Dermis microvascular lymphatic vessel endothelial cell (primary cell): ENCODE results near the gene PLCH2. TPM values are rescaled to one million over a fixed set of nuclear protein-coding genes. Genes with fewer than 3 reads are reported as not detected.

Experiments
- DNase-seq, 2 donors: peaks; one replicate each; pipeline versions ENCODE4 v3.0.0 to v3.0.0-alpha.2; 2010; ENCODE audit warnings: low read depth in 2 of 2
- total RNA-seq: library from RNA; depleted of rRNA; stranded (reverse); fragments of >200 nt; gene quantifications from 2 replicates; pipeline ENCODE4 v1.2.1, GENCODE V29; 2014

PLCH2 gene
- total RNA-seq, 1 donor from 2014 or later = under 0.01 TPM

DNA sequence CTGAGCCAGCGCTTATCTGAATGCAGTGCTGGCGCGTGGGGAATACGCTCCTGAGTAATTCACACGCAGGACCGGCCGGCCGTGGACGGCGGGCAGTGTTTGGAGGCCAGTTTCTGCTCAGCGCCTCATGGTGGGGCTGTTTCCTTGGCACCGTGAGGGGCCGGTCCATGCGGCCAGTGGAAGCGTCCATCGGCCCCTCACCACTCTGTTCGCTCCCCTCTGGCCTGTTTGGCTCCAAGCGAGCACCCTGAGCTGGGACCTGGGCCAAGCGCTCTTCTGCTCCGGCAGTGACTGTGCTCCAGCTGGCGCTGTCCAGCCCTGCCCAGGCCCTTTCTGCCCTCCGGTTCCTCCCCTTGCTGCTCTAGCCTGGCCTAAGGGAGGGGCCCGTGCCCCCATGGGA is 16.3 kb upstream of the PLCH2 start:
- DNase-seq = peak; percentile 53 to 72

DNA sequence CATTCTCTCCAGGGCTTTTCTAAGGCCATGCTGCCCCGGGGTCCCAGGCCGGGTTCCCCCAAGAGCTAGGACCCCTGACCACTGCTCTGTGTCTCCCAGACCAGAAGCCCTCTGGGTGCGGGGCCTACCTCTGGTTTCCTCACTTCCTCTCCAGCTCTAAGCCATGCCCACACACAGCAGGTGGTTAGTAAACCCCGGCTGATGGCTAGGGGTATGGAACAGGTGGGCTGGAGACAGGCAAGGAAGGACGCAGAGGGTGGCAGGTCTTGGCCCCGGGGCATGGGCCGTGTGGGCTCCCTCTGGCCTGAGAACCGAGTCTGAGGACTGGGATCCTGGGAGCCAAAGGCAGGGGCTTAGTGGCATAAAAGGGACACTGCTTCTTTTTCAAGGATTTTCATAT is 15.9 kb upstream of the PLCH2 start:
- DNase-seq = no peak

DNA sequence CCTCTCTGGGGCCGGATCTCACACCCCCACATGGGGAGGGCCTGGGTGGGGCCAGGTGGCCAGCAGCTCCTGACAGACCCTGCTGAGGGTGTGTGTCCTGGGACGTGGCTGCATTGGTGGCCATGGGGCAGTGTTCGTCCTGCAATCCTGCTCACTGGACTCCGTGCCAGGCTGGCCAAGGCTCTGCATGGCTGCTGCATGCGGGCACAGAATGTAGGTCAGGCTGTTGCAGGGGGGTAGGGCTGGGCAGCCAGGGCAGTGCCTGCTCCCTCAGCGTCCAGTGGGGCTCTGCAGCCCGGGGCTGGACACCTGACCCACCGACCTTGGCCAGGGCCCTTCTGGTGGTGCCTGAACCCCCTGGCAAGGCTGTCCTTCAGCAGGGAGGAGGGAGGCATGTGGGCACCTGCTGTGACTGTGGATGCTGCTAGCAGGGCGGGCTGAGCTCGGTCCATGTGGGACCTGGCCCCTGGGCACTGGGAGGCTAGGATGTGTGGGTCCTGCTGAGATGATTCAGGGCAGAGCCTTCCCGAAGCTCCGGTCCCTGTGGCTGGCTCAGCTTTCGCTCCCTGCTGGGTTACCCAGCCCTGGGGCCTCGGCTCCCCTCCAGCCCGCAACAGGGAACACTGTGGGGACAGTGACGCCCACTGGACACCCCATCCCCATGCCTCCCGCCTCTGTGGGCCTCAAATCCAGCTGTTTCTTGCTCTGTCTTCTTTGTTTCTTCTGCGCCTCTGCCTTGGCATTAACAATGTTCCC is 14.9 kb upstream of the PLCH2 start:
- no peak for DNase-seq

DNA sequence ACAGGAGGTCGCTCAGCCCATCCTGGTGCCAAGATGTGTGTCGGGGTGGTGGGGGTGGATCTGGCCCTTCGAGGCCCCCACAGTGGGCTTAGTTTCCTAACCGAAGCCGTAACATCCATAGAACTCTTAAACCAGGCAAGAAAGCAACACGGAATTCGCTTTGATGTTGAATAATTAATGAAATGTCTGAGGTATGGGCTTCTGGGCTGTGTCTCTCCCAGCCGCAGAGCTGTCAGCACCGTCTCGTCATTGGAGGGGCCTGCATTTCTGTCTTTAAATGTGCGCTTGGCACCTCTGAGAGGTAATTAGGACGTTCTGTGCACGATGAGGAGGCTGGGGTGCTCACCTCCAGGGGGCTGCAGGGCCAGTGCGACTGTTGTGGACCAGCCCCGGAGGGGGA is 13.3 kb upstream of the PLCH2 start:
- no peak for DNase-seq

DNA sequence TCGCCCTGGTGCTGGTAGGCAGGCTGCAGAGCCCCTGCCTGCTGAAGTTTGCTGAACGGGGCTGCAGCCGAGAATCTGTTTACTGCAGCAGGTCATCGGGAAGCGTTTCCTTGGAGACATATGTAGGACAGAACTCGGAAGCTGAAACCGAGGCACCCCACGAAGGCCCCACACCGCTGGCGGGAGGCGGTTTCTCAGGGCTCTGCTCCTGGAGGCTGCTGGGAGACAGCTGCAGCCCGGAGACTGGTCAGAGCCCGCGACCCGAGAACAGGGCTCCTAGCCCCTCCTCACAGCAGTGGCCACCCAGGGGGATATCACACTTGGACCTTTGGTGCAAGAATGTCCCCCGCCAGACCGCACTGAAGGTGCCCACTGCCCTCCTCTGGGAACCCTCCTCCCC is 12.7 kb upstream of the PLCH2 start:
- DNase-seq = no peak

DNA sequence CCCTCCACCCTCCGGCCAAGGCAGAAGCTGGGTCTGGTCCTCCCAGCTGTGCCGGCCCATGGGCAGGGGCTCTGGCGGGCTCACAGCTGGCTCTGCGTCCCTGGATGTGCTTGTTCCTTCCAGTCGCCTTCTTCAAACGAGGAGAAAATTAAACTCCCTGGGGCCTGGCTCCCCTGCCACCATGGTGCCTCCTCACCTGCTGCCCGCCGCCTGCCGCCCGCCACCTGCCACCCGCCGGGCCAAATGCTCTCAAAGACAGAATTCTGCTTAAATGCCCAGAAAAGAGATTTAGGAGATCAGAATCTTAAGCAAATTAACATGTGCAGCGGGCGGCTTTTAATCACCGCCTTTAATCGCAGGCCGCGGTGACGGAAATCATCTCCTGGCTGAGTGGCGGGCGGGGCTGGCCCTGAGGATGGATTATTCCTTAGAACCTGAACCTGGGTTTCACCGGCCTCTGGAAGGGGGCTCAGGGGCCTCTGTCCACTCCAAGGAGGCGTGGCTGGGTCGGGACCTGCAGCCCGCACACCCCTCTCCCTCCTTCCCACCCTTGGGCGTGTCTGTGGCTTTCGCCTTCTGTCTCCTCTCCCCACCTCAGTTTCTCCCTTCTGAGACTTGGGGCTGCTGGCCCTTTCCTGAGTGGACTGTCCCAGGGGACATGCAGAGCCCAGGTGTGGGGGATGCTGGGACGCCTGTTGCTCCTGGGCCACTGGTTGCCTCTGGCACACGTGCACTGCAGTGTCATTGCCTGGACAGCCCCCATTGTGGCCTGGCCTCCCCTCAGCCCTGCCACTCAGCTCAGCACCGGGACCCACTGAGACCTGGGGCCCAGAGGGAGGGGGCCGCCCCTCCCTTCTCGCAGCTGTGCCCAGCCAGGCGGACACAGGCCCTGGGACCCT is 10.5 kb upstream of the PLCH2 start:
- no peak for DNase-seq

DNA sequence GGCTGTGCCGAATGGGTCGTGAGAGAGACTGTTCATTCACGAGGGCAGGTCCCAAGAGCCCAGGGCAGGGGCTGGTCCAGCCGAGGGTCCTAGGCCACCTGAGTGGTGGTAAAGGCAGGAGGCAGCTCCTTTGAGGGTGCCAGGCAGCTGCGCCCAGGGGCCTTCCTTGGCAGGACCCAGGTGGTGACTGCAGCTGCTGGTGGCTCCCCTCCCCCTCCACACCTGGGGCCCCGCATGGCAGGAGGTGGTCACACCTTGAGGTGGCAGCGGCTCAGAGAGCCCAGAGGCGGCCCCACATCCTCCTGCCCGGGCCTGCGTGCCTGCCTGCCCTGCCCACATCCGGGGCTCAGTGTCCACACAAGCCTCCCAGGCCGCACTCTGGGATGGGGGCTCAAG is 9.8 kb upstream of the PLCH2 start:
- no peak for DNase-seq

DNA sequence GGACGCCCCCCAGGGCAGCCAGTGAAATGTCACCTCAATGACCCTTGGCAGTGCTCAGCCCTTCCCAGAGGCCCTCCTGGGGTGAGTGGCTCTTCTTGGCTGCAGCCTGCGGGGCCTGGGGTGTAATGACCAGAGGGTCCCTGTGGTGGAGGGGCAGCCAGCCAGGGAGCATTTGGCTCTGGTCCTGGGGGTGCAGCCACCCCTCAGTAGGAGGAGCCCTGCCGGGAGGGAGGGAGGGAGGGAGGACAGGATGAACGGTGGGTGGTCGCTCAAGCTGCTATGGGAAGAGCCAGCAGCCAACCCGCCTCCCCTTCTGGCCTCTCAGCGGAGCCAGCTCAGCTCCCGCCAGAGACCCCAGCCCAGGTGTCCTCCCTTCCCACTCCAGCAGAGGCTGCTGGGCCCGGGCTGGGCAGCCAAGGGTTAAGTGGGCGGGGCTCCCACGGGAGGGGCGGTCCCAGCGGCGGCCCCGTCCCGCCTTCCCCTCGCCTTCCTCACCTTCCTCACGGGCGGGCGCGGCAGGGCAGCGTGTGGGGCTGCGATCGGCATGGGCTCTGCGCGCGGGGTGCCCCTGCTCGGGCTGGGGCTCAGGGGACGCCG is 9.0 kb upstream of the PLCH2 start:
- DNase-seq = no peak

DNA sequence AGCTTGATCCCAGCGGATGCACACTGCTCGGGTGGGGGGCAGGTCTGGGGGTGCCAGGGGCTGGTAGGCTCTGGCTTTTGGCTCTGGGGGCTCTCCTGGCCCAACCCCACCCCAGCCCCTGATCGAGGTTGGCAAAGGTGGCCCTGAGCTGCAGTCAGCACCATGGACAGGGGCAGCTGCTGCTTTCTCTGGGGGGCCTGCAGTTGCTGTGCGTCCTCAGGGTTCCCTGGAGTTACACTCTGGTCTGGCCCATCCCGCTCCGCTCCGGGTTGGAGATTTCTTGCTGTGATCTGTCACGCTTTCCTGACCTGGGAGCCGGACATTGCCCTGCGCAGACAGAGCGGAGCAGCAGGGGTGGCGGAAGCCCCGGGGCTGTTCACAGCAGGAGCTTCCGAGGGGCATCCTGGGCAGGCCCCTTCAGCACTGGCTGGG is 8.0 kb upstream of the PLCH2 start:
- DNase-seq = peak in 1 of 2 donors; percentile 37

DNA sequence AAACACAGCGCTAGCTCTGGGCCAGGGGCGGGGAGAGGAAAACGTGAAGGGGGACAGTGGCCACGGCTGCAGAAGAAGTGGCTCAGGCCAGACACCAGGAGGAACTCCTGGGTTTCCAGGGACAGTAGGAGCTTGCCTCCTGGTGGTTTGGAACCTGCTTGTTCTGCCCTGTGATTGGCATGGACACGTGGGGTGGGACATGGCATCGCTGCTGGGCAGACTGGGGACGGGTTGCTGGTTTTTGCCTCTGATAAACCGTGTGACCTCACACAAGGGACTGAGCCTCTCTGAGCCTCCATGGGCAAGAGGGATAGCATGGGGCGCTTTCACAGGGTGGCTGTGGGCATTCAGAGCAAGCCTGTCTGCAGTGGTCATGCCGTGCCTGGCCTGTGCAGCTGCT is 7.5 kb upstream of the PLCH2 start:
- DNase-seq = no peak

DNA sequence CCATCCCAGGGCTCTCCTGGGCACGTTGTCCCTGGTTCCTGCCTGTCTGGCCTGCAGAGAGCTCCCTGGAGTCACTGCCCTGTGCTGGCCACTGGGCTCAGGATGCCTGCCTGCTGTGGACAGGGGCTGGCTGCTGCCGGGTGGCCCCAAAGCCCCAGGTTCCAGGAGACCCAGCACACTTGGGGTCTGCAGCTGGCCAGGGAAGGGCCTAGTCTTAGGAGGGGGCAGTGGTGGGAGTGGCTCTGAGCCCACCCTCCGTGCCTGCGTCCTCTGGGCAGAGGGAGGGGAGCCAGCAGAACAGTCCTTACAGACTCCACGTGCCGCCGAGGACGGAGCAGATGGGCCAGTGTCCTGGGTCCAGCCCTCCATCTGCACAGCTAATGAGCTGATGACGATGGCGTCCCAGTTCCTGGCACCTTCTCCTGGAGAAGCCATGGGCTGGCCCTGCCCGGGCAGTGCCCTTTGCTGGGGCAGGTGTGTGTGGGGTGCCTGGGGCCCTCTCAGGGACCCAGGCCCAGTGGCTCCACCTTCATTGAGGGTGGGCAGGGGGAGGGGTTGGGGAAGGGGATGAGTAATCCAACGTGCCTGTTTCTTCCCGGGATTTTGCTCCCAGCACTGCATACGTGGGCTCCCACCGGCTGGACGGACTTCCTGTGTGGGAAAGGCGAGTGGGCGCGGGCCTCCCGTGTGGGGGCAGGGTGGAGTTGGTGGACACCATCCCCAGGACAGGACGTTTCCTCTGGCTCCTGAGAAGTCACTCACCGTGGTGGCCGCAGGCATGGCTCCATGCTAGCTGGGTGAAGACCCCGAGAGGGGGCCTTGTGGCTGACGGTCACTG is 6.8 kb upstream of the PLCH2 start:
- DNase-seq = no peak

DNA sequence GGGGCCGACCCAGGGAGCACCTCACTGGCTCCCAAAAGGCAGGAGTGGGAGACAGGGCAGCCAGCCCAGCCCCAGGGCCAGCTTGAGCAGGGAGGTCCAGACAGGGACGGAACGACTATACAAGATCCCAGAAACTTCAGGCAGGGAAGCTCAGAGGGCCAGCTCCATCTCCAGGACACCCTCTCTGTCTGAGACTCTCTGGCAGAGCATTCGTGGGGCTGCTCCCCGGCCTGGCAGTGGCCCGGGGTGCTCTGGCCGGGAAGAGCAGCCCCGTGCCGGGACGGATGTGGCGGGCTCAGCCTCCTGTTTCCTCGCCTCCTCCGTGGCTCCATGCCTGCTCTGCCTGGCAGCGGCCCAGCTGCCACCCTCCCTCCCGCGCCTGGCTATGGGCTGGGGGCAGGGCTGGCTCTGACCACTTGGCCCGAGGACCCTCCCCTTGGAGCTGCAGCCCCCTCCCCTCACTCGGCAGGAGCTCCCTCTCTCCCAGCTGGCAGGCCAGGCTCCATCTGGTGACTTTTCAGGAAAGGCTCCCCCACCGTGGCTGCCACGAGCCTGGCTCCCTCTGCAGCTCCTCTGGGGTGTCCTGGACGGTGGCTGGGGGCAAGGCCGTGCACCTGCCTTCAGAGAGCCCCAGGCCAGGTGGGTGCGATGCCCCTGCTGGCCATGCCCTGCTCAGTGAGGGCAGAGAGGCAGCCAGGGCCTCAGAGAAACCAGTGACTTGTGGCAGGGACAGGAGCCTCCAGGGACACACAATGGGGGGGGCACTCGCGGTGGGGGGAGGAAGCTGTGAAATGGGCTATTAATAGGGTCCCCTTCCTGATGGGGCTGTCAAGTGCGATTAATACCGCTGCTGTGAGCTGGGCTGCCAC is 5.6 kb upstream of the PLCH2 start:
- DNase-seq = no peak

DNA sequence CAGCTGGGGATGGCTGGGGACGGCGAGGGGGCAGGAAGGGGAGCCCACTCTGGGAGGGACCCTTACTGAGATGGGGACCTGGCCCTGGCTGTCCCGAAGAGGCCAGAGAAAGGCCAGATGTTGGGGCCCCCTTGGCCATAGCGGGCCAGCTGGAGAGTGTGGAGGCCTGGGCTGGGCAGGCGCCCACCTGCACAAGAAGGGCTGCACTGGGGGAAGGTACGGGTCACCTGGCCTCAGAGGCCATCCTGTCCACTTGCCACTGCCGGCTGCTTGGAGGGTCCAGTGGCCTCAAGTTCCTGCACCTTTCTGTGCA is 5.0 kb upstream of the PLCH2 start:
- DNase-seq = no peak

DNA sequence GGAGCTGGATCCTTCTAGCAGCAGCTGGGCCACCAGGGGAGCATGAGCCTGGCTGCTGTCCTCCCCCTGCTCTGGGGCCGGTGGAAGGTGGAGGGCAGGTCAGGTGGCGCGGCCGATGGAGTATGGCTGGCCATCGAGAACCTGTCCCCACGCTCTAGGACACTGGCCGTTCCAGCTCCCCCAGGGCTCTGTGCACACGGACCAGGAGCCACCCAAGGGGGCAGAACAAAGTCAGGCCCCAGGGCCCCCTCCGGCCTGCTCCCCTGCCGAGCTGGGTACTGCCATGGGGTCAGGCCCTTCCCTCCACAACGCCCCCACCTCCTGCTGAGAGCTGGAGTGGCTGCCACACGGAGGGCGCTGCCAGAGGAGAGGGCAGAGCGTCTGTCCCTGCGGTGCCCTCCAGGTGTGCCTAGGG is 4.5 kb upstream of the PLCH2 start:
- DNase-seq = no peak

DNA sequence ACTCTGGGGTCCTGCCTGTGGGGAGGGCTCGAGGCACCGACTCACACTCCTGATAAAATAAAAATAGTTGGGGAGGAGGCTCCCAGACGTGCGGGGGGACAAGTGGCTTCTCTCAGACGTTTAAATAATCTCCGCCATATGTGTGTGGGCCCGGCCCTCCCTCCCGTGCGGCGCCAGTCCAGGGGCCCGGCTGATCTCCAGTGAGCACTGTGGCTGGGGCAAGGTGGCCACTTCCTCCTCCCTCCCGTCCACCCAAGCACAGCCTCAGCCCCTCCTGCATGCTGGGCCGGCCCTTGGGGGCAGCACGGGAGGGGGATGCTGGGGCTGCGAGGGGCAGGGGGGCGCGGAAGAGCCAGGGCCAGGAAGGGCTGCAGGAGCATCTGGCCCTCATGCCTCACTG is 4.0 kb upstream of the PLCH2 start:
- DNase-seq = no peak

DNA sequence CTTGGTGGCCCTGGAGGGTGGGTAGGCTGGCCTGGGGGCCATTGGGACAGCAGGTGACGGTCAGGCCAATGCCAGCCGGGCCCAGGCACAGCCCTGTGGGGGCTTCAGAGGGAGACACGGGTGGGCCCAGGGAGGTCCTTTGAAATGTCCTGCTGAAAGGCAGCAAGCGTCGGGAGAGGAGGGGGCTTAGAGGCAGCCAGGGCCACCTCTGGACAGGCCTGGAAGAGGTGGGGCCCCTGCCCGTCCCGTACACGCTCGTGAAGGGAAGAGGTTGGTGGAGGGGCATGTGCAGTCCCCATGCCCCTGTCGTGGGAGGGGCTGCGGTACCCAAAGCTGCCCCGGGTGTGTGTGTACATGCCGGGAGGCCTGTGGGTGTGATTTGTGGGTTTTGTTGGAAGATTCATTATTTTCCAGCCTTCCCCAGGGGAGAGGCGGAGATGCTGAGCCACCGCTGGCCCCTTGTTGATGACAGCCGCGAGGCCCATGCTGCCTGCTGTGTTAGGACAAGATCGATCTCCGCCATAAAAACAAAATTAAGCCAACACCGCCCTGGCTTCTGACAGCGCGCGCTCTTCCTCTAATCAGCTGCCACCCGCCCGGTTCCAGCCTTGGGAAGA is 3.4 kb upstream of the PLCH2 start:
- DNase-seq = no peak

DNA sequence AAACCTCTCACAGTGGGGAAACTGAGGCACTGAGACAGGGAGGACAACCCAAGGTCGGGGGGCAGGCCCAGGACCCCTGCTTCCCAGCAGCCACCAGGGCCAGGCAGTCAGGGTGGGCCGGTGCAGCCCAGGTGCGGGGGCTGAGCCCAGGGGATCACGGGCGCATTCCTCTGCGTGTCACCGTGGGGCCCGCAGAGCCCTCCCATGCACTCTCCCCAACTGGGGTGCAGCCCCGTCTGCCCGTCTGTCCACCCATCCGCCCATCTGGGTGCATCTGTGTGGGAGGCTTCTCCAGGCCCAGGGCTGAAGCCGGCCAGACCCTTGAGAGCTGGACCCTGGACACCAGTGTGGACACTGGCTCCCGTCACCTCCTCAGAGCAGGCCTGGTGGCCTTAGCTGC is 2.9 kb upstream of the PLCH2 start:
- DNase-seq = no peak

DNA sequence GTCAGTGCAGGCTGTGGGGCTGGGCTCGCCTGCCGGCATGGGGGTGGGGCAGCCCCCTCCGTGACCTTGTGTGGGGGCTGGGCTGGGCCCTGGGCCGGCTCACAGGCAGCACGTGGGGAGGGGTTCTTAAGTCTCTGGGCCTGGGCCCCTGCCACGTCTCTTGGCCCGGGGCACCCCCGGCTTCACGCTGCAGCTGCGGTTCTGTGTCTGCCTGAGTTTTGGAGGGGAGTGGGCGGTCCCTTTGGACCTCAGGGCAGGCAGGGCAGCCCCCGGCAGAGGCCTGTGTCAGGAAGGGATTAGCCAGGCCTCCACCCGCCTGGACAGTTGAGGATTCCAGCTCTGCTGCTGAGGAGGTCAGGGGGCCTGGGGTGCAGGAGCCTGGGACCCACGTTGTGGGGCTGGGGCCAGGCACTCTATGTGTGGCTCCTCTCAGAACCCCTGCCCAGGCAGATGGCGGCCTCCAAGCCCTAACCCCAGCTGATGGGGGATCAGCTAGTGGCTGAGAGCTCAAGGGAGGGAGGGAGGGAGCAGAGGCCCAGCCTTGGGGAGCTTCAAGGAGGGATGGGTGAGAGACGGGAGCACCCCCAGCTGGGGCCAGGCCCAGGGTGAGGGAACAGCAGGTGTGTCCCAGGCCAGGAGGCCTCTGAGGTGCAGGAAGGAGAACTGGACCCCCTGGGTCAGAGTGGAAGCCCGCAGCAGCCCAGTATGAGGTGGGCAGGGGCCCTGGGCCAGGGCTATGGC is 1.8 kb upstream of the PLCH2 start:
- no peak for DNase-seq

DNA sequence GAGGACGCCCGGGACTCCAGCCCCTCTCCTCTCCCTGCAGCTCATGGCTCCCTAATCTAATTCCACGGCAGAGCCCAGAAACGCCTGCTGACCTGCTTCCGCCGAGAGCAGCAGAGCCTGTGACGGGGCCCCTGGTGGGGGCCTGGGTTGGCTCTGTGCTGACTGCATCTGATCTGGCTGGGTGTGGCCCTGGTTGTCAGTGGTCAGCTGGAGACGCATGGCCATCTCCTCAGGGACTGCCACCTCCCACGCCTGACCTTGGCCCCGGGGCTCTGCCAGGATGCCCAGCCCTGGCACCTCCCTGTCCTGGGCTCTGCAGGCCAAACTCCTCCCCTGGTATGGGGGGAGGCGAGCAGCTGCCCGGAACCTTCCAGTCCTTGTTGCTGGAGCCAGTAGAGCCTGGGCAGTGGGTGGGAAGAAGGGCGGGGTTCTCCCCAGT is 1.1 kb upstream of the PLCH2 start:
- no peak for DNase-seq

DNA sequence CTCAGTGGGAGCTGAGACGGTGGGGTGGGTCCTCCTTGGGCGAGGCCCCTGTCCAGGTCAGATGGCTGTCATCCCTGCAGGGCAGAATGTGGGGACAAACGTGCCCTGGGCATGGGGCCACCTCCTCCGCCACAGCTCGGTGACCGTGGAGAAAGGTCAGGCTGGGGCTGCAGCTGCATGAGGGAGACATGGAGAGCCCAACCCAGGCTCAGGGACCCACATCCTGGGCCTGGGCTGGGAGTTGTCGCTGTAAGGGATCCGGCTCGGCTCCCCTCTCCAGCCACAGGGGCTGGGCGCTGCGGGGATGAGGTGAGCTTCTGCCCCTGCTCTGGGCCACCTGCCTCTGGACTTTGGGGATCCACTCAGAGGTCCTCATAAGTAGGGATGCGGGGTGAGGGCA is 518 bp upstream of the PLCH2 start:
- no peak for DNase-seq
